ENCODE measurements around the gene RBM14. TPM values are rescaled to one million over a fixed set of nuclear protein-coding genes. Genes with fewer than 3 reads are reported as not detected.
"Not testable (repeated sequence)": the region's sequence is repeated elsewhere in the genome, so short reads cannot be mapped to it uniquely, and the experiment has no call there.

The RBM14 gene
- total RNA-seq = 188 and 197 TPM in 2 replicates

- H3K27ac Mint-ChIP-seq = peak within 1 kb of the TSS; percentile 97
- peaks cover 23% of the 10 kb centered on the region for H3K4me1 Mint-ChIP-seq (ENCODE audit: low read depth)
- H3K36me3 Mint-ChIP-seq (ENCODE audit: low read depth) = peaks cover 58% of the 10 kb centered on the region
- intact Hi-C loops (cut with micrococcal nuclease) = loop anchor here (1.0 to 10.0 kb wide), 5 partner anchors 22 to 498 kb away; partner anchors contain the start of genes ACTN3, CCDC87, CCS and KDM2A
- DNase-seq (ENCODE audit: low spot score) = peak; percentile 98
- no peaks in the 10 kb centered on the region for H3K9me3 Mint-ChIP-seq
- H3K27me3 Mint-ChIP-seq (ENCODE audit: low read depth) = no peaks in the 10 kb centered on the region
- peak within 1 kb of the TSS; percentile 93 for H3K4me3 Mint-ChIP-seq (ENCODE audit: low read depth)
Measured at GRCh38 chr11:66616379-66617154, at the start of gene RBM14. Gene RBM14 (plus strand): TSS chr11:66616630. CDS start chr11:66616721, 91 bp downstream.

GRCh38 chr11:66567787-66568123 lies 48.7 kb upstream of the RBM14 start:
- H3K4me3 Mint-ChIP-seq (ENCODE audit: low read depth) = peak overlapping the region; percentile 61
- no peak overlapping the region for H3K27ac Mint-ChIP-seq
- H3K9me3 Mint-ChIP-seq = no peaks in the 10 kb centered on the region
- DNase-seq (ENCODE audit: low spot score) = no peak
- H3K36me3 Mint-ChIP-seq (ENCODE audit: low read depth) = no peaks in the 10 kb centered on the region
- peaks cover 23% of the 10 kb centered on the region for H3K27me3 Mint-ChIP-seq (ENCODE audit: low read depth)
- peaks cover 2% of the 10 kb centered on the region for H3K4me1 Mint-ChIP-seq (ENCODE audit: low read depth)
- intact Hi-C loops (cut with micrococcal nuclease) = loop anchor here (10.0 kb wide), 1 partner anchor 267 kb away; no protein-coding TSS in a partner anchor

GRCh38 chr11:66568124-66568916 lies 48.1 kb upstream of the RBM14 start, which contains the start of gene CTSF:
Gene CTSF (minus strand): TSS chr11:66568606. CDS start chr11:66568486, 120 bp downstream.
- H3K4me3 Mint-ChIP-seq (ENCODE audit: low read depth) = peak within 1 kb of the TSS; percentile 61
- peaks cover 2% of the 10 kb centered on the region for H3K4me1 Mint-ChIP-seq (ENCODE audit: low read depth)
- no peak within 1 kb of the TSS for H3K27ac Mint-ChIP-seq
- H3K36me3 Mint-ChIP-seq (ENCODE audit: low read depth) = no peaks in the 10 kb centered on the region
- peak; percentile 58 for DNase-seq (ENCODE audit: low spot score)
- intact Hi-C loops (cut with micrococcal nuclease) = loop anchor here (10.0 kb wide), 1 partner anchor 266 kb away; no protein-coding TSS in a partner anchor
- no peaks in the 10 kb centered on the region for H3K9me3 Mint-ChIP-seq
- peaks cover 23% of the 10 kb centered on the region for H3K27me3 Mint-ChIP-seq (ENCODE audit: low read depth)

DNA sequence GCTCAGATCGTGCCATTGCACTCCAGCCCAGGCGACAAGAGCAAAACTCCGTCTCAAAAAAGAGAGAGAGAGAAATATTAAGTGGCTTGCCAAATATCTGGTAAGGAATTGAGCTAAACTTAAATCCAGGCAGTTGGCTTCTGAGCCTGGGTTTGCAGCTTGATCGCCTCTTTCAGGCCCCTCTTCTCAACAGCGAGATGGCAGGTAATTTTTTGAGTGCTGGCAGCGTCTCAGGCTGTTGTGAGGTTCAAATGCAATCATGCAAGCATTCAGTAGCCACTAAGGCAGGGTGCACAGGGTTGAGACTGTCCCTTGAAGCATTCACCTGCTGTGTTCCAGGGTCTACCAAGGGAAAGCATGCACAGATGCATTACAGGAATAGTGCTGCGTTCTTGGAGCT lies 47.4 kb upstream of the RBM14 start:
- peaks cover 2% of the 10 kb centered on the region for H3K4me1 Mint-ChIP-seq (ENCODE audit: low read depth)
- no peaks in the 10 kb centered on the region for H3K9me3 Mint-ChIP-seq
- intact Hi-C loops (cut with micrococcal nuclease) = loop anchor here (10.0 kb wide), 1 partner anchor 266 kb away; no protein-coding TSS in a partner anchor

GRCh38 chr11:66570079-66570849 lies 46.2 kb upstream of the RBM14 start:
- H3K4me3 Mint-ChIP-seq (ENCODE audit: low read depth) = peak overlapping the region; percentile 7
- peaks cover 30% of the 10 kb centered on the region for H3K27me3 Mint-ChIP-seq (ENCODE audit: low read depth)
- peaks cover 2% of the 10 kb centered on the region for H3K4me1 Mint-ChIP-seq (ENCODE audit: low read depth)
- H3K36me3 Mint-ChIP-seq (ENCODE audit: low read depth) = no peaks in the 10 kb centered on the region
- no peak overlapping the region for H3K27ac Mint-ChIP-seq
- DNase-seq (ENCODE audit: low spot score) = no peak
- no peaks in the 10 kb centered on the region for H3K9me3 Mint-ChIP-seq
- intact Hi-C loops (cut with micrococcal nuclease) = no loop called here

More for the DNA sequence above, 47.4 kb upstream of the RBM14 start:
- H3K27ac Mint-ChIP-seq = no peak overlapping the region
- no peak overlapping the region for H3K4me3 Mint-ChIP-seq (ENCODE audit: low read depth)
- no peaks in the 10 kb centered on the region for H3K36me3 Mint-ChIP-seq (ENCODE audit: low read depth)
- no peak for DNase-seq (ENCODE audit: low spot score)
- H3K27me3 Mint-ChIP-seq (ENCODE audit: low read depth) = peaks cover 29% of the 10 kb centered on the region

DNA sequence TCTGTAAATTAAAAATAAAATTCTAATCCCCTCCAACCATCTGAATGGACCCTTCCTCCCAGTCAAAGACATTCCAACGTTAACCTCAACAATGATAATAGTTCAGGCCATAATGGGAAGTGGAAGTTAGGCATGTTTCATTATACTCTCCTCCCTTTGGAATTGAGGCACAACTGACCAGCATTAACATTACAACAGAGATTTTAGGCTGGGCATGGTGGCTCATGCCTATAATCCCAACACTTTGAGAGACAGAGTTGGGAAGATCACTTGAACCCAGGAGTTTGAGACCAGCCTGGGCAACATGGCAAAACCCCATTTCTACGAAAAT lies 45.6 kb upstream of the RBM14 start:
- no peaks in the 10 kb centered on the region for H3K36me3 Mint-ChIP-seq (ENCODE audit: low read depth)
- intact Hi-C loops (cut with micrococcal nuclease) = no loop called here
- no peaks in the 10 kb centered on the region for H3K9me3 Mint-ChIP-seq
- H3K4me1 Mint-ChIP-seq (ENCODE audit: low read depth) = peaks cover 2% of the 10 kb centered on the region
- no peak for DNase-seq (ENCODE audit: low spot score)
- no peak overlapping the region for H3K27ac Mint-ChIP-seq
- peaks cover 30% of the 10 kb centered on the region for H3K27me3 Mint-ChIP-seq (ENCODE audit: low read depth)
- no peak overlapping the region for H3K4me3 Mint-ChIP-seq (ENCODE audit: low read depth)

GRCh38 chr11:66579017-66579606 lies 37.3 kb upstream of the RBM14 start:
- Mint-ChIP-seq H3K9me3 (peaks cover 6% of the 10 kb centered on the region), H3K27ac (no peak overlapping the region), H3K4me3 (ENCODE audit: low read depth) (no peak overlapping the region), H3K4me1 (ENCODE audit: low read depth) (peaks cover 13% of the 10 kb centered on the region), H3K36me3 (ENCODE audit: low read depth) (no peaks in the 10 kb centered on the region), H3K27me3 (ENCODE audit: low read depth) (peaks cover 9% of the 10 kb centered on the region)
- peak; percentile 58 for DNase-seq (ENCODE audit: low spot score)
- intact Hi-C loops (cut with micrococcal nuclease) = loop anchor here (1.0 to 5.0 kb wide), 2 partner anchors 38 to 99 kb away; partner anchors contain the start of gene RBM14

- Mint-ChIP-seq H3K4me1 (ENCODE audit: low read depth) (peaks cover 13% of the 10 kb centered on the region), H3K27ac (peak overlapping the region; percentile 34), H3K36me3 (ENCODE audit: low read depth) (no peaks in the 10 kb centered on the region), H3K27me3 (ENCODE audit: low read depth) (peaks cover 8% of the 10 kb centered on the region), H3K4me3 (ENCODE audit: low read depth) (no peak overlapping the region), H3K9me3 (peaks cover 6% of the 10 kb centered on the region)
- intact Hi-C loops (cut with micrococcal nuclease) = no loop called here
- DNase-seq (ENCODE audit: low spot score) = no peak
Measured at GRCh38 chr11:66580803-66581202, 35.6 kb upstream of the RBM14 start.

DNA sequence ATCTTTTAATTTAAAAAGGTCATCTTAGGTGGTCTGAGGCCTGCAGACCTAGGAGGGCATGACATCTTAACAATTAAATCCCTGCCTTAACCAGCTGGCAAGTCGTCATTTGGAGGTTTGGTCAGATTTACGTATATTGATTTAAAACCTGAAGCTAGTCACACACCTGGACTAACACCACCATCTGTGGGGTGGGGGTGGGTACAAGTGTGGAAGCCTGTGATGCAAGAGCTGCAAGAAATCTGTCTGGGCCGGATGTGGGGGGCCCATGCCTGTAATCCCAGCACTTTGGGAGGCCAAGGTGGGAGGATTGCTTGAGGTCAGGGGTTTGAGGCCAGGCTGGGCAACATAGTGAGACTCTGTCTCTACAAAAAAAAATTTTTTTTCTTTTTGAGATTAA lies 35.2 kb upstream of the RBM14 start:
- intact Hi-C loops (cut with micrococcal nuclease) = no loop called here
- Mint-ChIP-seq H3K4me1 (ENCODE audit: low read depth) (peaks cover 13% of the 10 kb centered on the region), H3K4me3 (ENCODE audit: low read depth) (no peak overlapping the region), H3K27me3 (ENCODE audit: low read depth) (peaks cover 8% of the 10 kb centered on the region), H3K27ac (no peak overlapping the region), H3K36me3 (ENCODE audit: low read depth) (no peaks in the 10 kb centered on the region), H3K9me3 (peaks cover 6% of the 10 kb centered on the region)
- no peak for DNase-seq (ENCODE audit: low spot score)

DNA sequence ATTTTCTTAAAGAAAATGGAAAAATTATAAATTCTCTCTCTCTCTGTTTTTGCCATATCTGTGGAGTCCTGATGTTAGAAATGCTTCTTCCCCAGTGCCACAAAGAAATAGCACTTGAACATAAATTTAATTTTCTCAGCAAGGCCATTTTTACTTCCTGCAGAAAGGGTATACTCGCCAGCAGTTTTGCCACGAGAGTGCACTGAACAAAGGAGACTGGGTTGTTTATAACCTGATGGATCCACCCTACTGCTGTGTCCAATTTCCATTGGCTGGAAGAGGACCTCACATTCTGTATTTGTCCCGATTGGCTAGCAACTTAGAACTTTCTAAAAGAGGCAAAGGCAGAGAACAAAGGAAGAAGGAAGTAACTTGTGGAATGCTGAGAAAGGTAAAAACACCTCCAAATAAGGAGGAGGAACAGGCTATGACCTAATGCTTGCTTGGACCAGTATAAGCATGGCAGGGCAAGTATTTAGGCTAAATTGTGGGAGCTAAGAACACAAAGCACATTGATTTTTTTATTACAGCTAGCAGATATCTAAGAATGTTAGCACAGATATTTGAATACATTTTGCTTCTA lies 33.8 kb upstream of the RBM14 start:
- peaks cover 13% of the 10 kb centered on the region for H3K4me1 Mint-ChIP-seq (ENCODE audit: low read depth)
- H3K36me3 Mint-ChIP-seq (ENCODE audit: low read depth); H3K9me3 Mint-ChIP-seq; intact Hi-C loops (cut with micrococcal nuclease); DNase-seq (ENCODE audit: low spot score); H3K27ac Mint-ChIP-seq; H3K27me3 Mint-ChIP-seq (ENCODE audit: low read depth); H3K4me3 Mint-ChIP-seq (ENCODE audit: low read depth): not testable (repeated sequence)

DNA sequence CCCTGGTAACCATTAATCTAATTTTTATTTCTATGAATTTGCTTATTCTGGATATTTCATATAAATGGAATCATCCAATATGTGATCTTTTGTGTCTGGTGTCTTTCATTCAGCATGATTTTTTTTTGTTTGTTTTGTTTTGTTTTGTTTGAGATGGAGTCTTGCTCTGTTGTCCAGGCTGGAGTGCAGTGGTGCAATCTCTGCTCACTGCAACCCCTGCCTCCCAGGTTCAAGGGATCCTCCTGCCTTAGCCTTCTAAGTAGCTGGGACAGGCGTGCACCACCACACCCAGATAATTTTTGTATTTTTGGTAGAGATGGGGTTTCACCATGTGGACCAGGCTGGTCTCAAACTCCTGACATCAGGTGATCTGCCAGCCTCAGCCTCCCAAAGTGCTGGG lies 31.0 kb upstream of the RBM14 start:
- H3K27ac Mint-ChIP-seq; DNase-seq (ENCODE audit: low spot score); intact Hi-C loops (cut with micrococcal nuclease); H3K4me1 Mint-ChIP-seq (ENCODE audit: low read depth); H3K4me3 Mint-ChIP-seq (ENCODE audit: low read depth); H3K9me3 Mint-ChIP-seq; H3K36me3 Mint-ChIP-seq (ENCODE audit: low read depth); H3K27me3 Mint-ChIP-seq (ENCODE audit: low read depth): not testable (repeated sequence)

DNA sequence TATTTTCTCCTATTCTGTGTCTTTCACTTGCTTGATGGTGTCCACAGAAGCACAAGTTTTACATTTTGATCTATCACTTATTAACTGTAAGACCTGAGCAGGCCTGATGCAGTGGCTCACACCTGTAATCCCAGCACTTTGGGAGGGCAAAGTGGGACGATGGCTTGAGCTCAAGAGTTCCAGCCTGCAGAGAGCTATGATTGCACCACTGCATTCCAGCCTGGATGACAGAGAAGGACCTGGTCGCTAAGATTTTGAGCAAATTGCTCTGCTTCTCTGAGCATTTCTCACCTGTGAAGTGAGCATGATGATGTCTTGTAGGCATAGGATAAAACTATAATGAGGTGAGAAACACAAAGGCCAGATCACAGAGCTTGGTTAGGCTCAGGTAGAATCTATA lies 30.3 kb upstream of the RBM14 start:
- no peak for DNase-seq (ENCODE audit: low spot score)
- Mint-ChIP-seq H3K27me3 (ENCODE audit: low read depth) (no peaks in the 10 kb centered on the region), H3K9me3 (peaks cover 6% of the 10 kb centered on the region), H3K27ac (no peak overlapping the region), H3K4me3 (ENCODE audit: low read depth) (no peak overlapping the region), H3K36me3 (ENCODE audit: low read depth) (no peaks in the 10 kb centered on the region), H3K4me1 (ENCODE audit: low read depth) (no peaks in the 10 kb centered on the region)
- intact Hi-C loops (cut with micrococcal nuclease) = no loop called here
